Measurements from ENCODE around the gene KRT1.

DNA sequence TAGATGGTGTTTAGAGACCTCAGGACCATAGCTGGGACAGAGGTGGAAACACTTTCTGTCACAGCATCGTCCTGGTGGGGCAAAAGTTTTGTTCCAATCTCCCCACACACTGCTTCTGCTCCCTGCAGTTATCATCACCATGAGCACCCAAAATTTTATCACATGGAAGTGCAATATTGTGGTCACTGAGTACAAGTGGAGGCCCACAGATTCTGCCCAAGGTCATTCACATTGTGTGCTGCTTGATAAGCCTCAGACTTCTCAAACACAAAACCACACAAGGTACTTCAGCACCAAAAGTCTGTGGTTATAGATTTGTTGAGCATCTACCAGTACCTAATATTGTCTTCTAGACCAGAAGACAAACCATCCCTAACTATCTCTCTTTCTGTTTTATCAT is 23.7 kb upstream of the KRT1 start:
- TF ChIP-seq TARDBP (IDR thresholded peaks at IDR 0.05): no peak
- TF ChIP-seq BHLHE40 (IDR thresholded peaks at IDR 0.05; ENCODE audit: borderline replicate concordance): no peak
- no peak for TF ChIP-seq SP1 (IDR thresholded peaks at IDR 0.05)
- TF ChIP-seq SUZ12 (IDR thresholded peaks at IDR 0.05): no peak
- no peak for TF ChIP-seq FOXK2 (IDR thresholded peaks at IDR 0.05)
- TF ChIP-seq, protein P1, sequence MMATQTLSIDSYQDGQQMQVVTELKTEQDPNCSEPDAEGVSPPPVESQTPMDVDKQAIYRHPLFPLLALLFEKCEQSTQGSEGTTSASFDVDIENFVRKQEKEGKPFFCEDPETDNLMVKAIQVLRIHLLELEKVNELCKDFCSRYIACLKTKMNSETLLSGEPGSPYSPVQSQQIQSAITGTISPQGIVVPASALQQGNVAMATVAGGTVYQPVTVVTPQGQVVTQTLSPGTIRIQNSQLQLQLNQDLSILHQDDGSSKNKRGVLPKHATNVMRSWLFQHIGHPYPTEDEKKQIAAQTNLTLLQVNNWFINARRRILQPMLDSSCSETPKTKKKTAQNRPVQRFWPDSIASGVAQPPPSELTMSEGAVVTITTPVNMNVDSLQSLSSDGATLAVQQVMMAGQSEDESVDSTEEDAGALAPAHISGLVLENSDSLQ (IDR thresholded peaks at IDR 0.05): no peak
- no peak for TF ChIP-seq FOXM1 (IDR thresholded peaks at IDR 0.05; ENCODE audit: borderline replicate concordance)
- TF ChIP-seq ELF4 (IDR thresholded peaks at IDR 0.05): no peak
- no peak for TF ChIP-seq LEF1 (IDR thresholded peaks at IDR 0.05; ENCODE audit: borderline replicate concordance)
- TF ChIP-seq ZNF384 (IDR thresholded peaks at IDR 0.05): no peak
- no peak for TF ChIP-seq CTBP1 (IDR thresholded peaks at IDR 0.05; ENCODE audit: borderline replicate concordance)
- no peak for TF ChIP-seq FOXA1 (IDR thresholded peaks at IDR 0.05)
